GM23248 (cell line): ENCODE data around the gene AFAP1L1. TPM values are rescaled to one million over a fixed set of nuclear protein-coding genes. Genes with fewer than 3 reads are reported as not detected.

Experiments used
- DNase-seq: peaks from one replicate; pipeline ENCODE4 v3.0.0-alpha.2; 2015
- H2AFZ ChIP-seq: fragments of 200-600 bp; sonication (generic); 2 replicates; pipeline ENCODE4 v1.6.1; 2016; ENCODE audit warnings: antibody characterized with exemption
- H3F3A ChIP-seq: fragments of 200-600 bp; sonication (generic); 2 replicates; pipeline ENCODE4 v1.6.1; 2016; ENCODE audit warnings: mild to moderate bottlenecking, antibody characterized with exemption, mixed run types; ENCODE audit not compliant: insufficient read depth
- H3K27ac ChIP-seq: fragments of 200-600 bp; sonication (generic); 2 replicates; pipeline ENCODE4 v1.5.1; 2016; ENCODE audit warnings: mild to moderate bottlenecking
- H3K27me3 ChIP-seq: fragments of 200-600 bp; sonication (generic); replicated peaks from 2 replicates; pipeline ENCODE4 v1.6.1; 2016; ENCODE audit warnings: mild to moderate bottlenecking; ENCODE audit not compliant: insufficient read depth
- H3K36me3 ChIP-seq: fragments of 200-600 bp; sonication (generic); 2 replicates; pipeline ENCODE4 v1.6.1; 2016; ENCODE audit warnings: low read depth, mild to moderate bottlenecking
- H3K4me1 ChIP-seq: fragments of 200-600 bp; sonication (generic); 2 replicates; pipeline ENCODE4 v1.6.1; 2016; ENCODE audit warnings: mild to moderate bottlenecking; ENCODE audit not compliant: insufficient read depth
- H3K4me2 ChIP-seq: fragments of 200-600 bp; sonication (generic); one replicate; pipeline ENCODE4 v1.6.1; 2016; ENCODE audit warnings: mild to moderate bottlenecking; ENCODE audit not compliant: unreplicated experiment
- H3K4me3 ChIP-seq: fragments of 200-600 bp; sonication (generic); 2 replicates; pipeline ENCODE4 v1.5.1; 2016; ENCODE audit warnings: mild to moderate bottlenecking
- H3K79me2 ChIP-seq: fragments of 200-600 bp; sonication (generic); 2 replicates; pipeline ENCODE4 v1.6.1; 2016; ENCODE audit warnings: mild to moderate bottlenecking; ENCODE audit not compliant: insufficient read depth
- H3K9ac ChIP-seq: fragments of 200-600 bp; sonication (generic); 2 replicates; pipeline ENCODE4 v1.6.1; 2016; ENCODE audit warnings: mild to moderate bottlenecking
- H3K9me2 ChIP-seq: fragments of 200-600 bp; sonication (generic); 2 replicates; pipeline ENCODE4 v1.6.1; 2016; ENCODE audit warnings: mixed run types, mild to moderate bottlenecking, moderate library complexity; ENCODE audit not compliant: insufficient read depth
- H3K9me3 ChIP-seq: fragments of 200-600 bp; sonication (generic); one replicate; pipeline ENCODE4 v1.6.1; 2017; ENCODE audit warnings: low read depth
- H4K20me1 ChIP-seq: fragments of 200-600 bp; sonication (generic); 2 replicates; pipeline ENCODE4 v1.6.0; 2016; ENCODE audit not compliant: insufficient read depth
- EZH2 ChIP-seq: fragments of 200-600 bp; sonication (generic); IDR thresholded peaks from 2 replicates; pipeline ENCODE4 v1.6.1; 2018; ENCODE audit warnings: antibody characterized with exemption, mild to moderate bottlenecking; ENCODE audit not compliant: insufficient read depth, poor library complexity, severe bottlenecking
- EZH2phosphoT487 ChIP-seq: fragments of 200-600 bp; sonication (generic); IDR thresholded peaks from 2 replicates; pipeline ENCODE4 v1.6.1; 2018; ENCODE audit warnings: antibody characterized with exemption, moderate library complexity, mild to moderate bottlenecking, low read depth; ENCODE audit not compliant: insufficient read depth
- WGBS, 2 experiments: methylation state at CpG; one replicate each; pipeline ENCODE4 v1.1.6; 2015 to 2017; ENCODE audit warnings: low lambda C conversion rate in 2 of 2, low coverage in 1 of 2; ENCODE audit errors: missing lambda C conversion rate in 2 of 2; 5-methylcytosine and 5-hydroxymethylcytosine counted together
- in situ Hi-C: fragments of 300-500 bp; cut with MboI; formaldehyde crosslinking; loops from 2 replicates; pipeline ENCODE4 v1.15.0; 2020
- polyA plus RNA-seq: library from polyadenylated mRNA; unstranded; fragments of >200 nt; fragmentation: Nextera tagmentation; extraction: Ambion mirVana; gene quantifications from 2 replicates; pipeline ENCODE4 v1.2.1, GENCODE V29; 2016
- total RNA-seq: library from RNA; depleted of rRNA; stranded (reverse); fragments of >200 nt; shearing (Covaris generic); gene quantifications from 2 replicates; pipeline ENCODE4 v1.2.3, GENCODE V29; 2014; rRNA removed

Gene AFAP1L1
- total RNA-seq (0.38 and 0.76 TPM in 2 replicates), polyA plus RNA-seq (0.90 and 1.3 TPM in 2 replicates)

DNA sequence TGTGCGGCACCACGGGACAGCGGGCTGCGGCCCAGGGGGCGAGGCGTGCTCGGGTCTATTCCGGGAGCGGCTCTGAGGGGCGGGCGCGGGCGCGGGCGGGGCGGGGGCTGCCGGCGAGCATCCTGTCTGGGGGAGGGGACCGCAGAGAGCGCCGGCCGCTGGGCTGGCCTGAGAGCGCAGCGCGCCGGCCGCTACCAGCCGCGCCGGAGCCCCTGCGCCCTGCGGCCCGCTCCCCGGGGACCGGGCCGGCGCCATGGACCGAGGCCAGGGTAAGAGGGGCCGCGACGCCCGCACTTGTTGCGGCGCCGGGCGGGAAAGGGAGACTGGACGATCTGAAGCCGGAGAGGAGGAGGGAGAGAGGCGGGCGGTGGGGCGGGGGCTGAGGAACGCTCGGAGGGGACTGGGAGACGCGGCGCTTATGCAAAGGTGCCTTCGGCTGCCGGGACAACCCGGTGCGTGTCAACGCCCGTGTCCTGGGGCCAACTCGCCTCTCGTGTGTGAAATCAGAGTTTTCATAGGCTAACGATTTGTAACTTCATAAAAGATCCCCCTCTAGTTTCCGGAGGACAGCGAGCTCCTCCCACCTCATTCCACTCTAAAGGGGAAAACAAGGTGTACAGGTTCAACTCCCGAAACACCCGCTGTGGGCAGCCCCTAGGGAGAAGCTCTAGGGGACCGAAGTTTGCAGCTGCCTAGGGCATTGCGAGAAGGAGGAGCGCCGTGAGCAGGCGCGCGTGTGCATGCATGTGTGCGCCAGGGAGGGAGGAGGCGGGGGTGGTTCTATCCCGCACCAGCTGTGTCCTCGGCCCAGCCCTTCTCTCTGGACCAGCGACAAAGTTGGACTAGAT is at the start of gene AFAP1L1:
Gene AFAP1L1 (plus strand): TSS at position 144 of the 848 bp plus-strand sequence. CDS start 110 bp downstream, at position 254.
- Histone ChIP-seq H3K9me2 (no peaks in the 10 kb centered on the region), H3K27ac (no peak within 1 kb of the TSS), H3K9me3 (no peaks in the 10 kb centered on the region), H4K20me1 (no peaks in the 10 kb centered on the region), H2AFZ (peak within 1 kb of the TSS; percentile 95), H3K36me3 (no peaks in the 10 kb centered on the region), H3K79me2 (no peaks in the 10 kb centered on the region), H3K4me3 (peak within 1 kb of the TSS; percentile 85), H3K4me1 (no peaks in the 10 kb centered on the region), H3F3A (0 out of 2 replicates have a peak, but pooled peaks cover 7% of the 10 kb centered on the region), H3K4me2 (peak within 1 kb of the TSS; percentile 99), H3K27me3 (no peaks in the 10 kb centered on the region), H3K9ac (peak within 1 kb of the TSS; percentile 71)
- no peak for TF ChIP-seq EZH2
- TF ChIP-seq EZH2phosphoT487, result no peak
- in situ Hi-C loops, result no loop called here
- 1% methylated on average over 35 to 64 of the region's 81 CpGs for WGBS, 2 experiments
- DNase-seq, result peak; percentile 77

DNA sequence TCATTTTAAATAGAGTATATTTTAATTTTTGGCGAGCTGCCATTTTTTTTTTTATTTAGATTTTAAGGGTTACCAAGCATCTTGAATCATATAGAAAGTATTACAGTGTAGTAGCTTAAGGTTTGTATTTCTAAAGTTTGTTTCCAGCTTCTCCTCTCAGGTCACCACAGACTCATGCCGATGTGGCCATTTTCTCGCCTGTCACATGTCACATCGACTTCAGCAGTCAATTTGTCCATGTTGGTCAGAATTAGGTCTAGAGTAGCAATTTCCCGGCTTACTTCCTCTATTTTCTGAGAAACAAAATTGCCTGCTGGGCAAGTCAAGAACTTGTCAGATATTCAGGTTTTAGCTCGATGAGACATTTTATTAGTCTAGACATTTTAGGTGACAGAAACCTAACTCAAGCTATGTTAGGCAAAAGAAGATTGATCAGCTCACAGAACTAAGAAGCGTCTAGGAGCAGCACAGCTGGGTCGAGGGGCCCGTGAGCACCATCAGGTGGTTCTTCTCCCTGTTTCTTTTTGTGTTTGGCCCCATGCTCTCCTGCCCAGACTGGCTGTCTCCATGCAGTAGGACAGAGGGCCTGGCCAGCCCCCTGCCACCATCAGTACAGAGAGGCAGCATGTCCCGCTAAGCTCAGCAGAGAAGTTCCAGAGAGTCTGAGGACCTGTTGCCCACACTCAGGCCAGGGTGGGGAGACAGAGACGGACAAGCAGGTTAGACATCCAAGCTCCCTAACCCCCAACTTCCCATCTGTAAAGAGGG is 48.4 kb upstream of the AFAP1L1 start:
- Histone ChIP-seq H3F3A (peaks cover 13% of the 10 kb centered on the region), H3K9me2 (no peaks in the 10 kb centered on the region), H3K9ac (no peak overlapping the region), H3K36me3 (no peaks in the 10 kb centered on the region), H3K79me2 (no peaks in the 10 kb centered on the region), H3K4me3 (no peak overlapping the region), H3K4me1 (peaks cover 15% of the 10 kb centered on the region), H3K4me2 (no peak overlapping the region), H4K20me1 (no peaks in the 10 kb centered on the region), H3K9me3 (no peaks in the 10 kb centered on the region), H3K27ac (no peak overlapping the region), H3K27me3 (no peaks in the 10 kb centered on the region), H2AFZ (no peak overlapping the region)
- WGBS, 2 experiments, result 88 to 90% methylated on average over 11 of the region's 11 CpGs
- in situ Hi-C loops, result no loop called here
- DNase-seq, result no peak
- no peak for TF ChIP-seq EZH2phosphoT487
- TF ChIP-seq EZH2, result no peak

DNA sequence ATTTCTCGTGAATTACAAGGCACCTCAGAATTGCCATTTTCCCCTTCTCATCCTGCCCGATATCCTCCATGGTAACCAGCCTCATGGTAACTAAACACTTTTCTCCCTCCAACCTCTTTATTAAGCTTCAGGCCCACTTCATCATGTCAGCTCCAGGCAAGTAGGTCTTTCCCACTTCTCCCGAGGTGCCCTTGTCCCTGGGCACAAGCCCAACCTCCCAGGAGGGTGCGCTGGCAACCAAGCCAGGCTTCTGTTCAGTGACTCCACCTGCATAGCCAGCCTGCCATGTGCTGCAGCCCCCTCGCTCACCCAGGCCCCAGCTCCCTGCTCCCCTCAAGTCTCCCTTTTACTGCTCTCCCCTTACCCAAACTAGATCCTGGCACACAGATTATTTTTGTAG is 47.4 kb upstream of the AFAP1L1 start:
- H3K4me1 ChIP-seq, result peaks cover 20% of the 10 kb centered on the region
- WGBS, 2 experiments, result 97 to 98% methylated on average over 5 of the region's 5 CpGs
- in situ Hi-C loops, result no loop called here

DNA sequence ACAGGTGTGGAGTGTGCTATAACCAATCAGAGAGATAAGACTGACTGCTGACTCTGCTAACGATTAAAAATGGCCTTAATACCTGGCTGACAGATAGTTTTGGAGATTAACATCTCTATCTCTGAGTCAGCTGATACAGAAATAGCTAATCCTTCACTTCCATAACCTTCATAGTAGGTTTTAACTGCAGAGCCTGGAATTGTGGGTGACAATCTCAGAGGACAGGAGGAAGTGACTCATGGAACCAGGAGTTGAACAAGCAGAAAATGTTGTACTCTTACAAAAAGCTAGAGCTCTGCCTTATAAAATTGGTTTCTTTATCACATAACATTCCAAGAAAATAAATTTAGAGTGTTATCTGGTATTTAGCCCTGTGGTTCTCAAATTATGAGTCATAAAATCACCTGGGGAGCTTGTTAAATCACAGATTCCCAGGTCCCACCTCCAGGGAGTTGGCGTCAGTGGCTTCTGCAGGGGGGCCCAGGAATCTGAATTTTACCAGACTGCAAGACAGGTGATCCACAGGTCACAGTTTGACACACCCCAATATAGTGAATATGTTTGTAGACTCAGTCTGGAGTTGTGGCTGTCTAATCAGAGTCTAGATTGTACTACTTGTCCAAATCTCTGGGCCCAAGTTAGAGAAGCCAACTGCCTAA is 44.4 kb upstream of the AFAP1L1 start:
- TF ChIP-seq EZH2 (no peak), EZH2phosphoT487 (no peak)
- Histone ChIP-seq H3K9me2 (no peaks in the 10 kb centered on the region), H3K27ac (peak overlapping the region; percentile 1; the same call in 1 of the 2 replicates), H3K27me3 (no peaks in the 10 kb centered on the region), H3F3A (peaks cover 20% of the 10 kb centered on the region), H3K36me3 (no peaks in the 10 kb centered on the region), H3K9ac (no peak overlapping the region), H3K9me3 (no peaks in the 10 kb centered on the region), H2AFZ (no peak overlapping the region), H4K20me1 (no peaks in the 10 kb centered on the region), H3K79me2 (no peaks in the 10 kb centered on the region), H3K4me3 (no peak overlapping the region), H3K4me2 (peak overlapping the region; percentile 40), H3K4me1 (peaks cover 18% of the 10 kb centered on the region)
- in situ Hi-C loops, result loop anchor here (5.0 kb wide), 1 partner anchor 100 kb away; no protein-coding TSS in a partner anchor
- WGBS, 2 experiments, result 59 to 64% methylated on average over 2 of the region's 2 CpGs
- DNase-seq, result peak; percentile 72

More for the DNA sequence above, 47.4 kb upstream of the AFAP1L1 start:
- no peaks in the 10 kb centered on the region for H3K79me2 ChIP-seq
- no peak overlapping the region for H3K4me3 ChIP-seq
- H3K27me3 ChIP-seq, result no peaks in the 10 kb centered on the region
- no peak overlapping the region for H2AFZ ChIP-seq
- no peaks in the 10 kb centered on the region for H4K20me1 ChIP-seq
- no peaks in the 10 kb centered on the region for H3K9me3 ChIP-seq
- no peak overlapping the region for H3K9ac ChIP-seq
- no peak for DNase-seq
- no peak overlapping the region for H3K27ac ChIP-seq
- H3K4me2 ChIP-seq, result no peak overlapping the region
- H3F3A ChIP-seq, result peaks cover 20% of the 10 kb centered on the region
- no peaks in the 10 kb centered on the region for H3K9me2 ChIP-seq
- no peak for TF ChIP-seq EZH2
- TF ChIP-seq EZH2phosphoT487, result no peak
- H3K36me3 ChIP-seq, result no peaks in the 10 kb centered on the region
